SU-DHL-6 (cell line): ENCODE data around the gene NRG3.

ENCODE experiments used
- H2AFZ ChIP-seq: fragments of 200-600 bp; sonication (generic); 2 replicates; pipeline ENCODE4 v1.6.1; 2014; ENCODE audit warnings: low read depth, mild to moderate bottlenecking, moderate library complexity, mixed read lengths, antibody characterized with exemption, low read length; ENCODE audit not compliant: severe bottlenecking
- H3F3A ChIP-seq: fragments of 200-600 bp; shearing (Covaris generic); 2 replicates; pipeline ENCODE4 v1.6.0; 2016; ENCODE audit warnings: antibody characterized with exemption, mild to moderate bottlenecking; ENCODE audit not compliant: insufficient read depth
- H3K27ac ChIP-seq: fragments of 200-600 bp; sonication (generic); 2 replicates; pipeline ENCODE4 v1.5.1; 2016; ENCODE audit warnings: low read depth, mild to moderate bottlenecking, low read length, moderate library complexity, mixed read lengths
- H3K27me3 ChIP-seq: fragments of 200-600 bp; sonication (generic), shearing (Covaris generic); 2 replicates; pipeline ENCODE4 v1.6.0; 2014; ENCODE audit warnings: mild to moderate bottlenecking, low read length
- H3K36me3 ChIP-seq: fragments of 200-600 bp; sonication (generic); 2 replicates; pipeline ENCODE4 v1.6.1; 2014; ENCODE audit warnings: mild to moderate bottlenecking, low read length, mixed read lengths
- H3K4me2 ChIP-seq: fragments of 300-600, 200-600 bp; shearing (Covaris generic), sonication (generic); 2 replicates; pipeline ENCODE4 v1.6.0; 2014; ENCODE audit warnings: low read length, low read depth, mild to moderate bottlenecking; ENCODE audit not compliant: poor library complexity, severe bottlenecking
- H3K4me3 ChIP-seq: fragments of 200-600 bp; sonication (generic); 2 replicates; pipeline ENCODE4 v1.5.1; 2014; ENCODE audit warnings: antibody characterized with exemption, low read length, mild to moderate bottlenecking, mixed read lengths; ENCODE audit not compliant: insufficient read depth, poor library complexity, severe bottlenecking
- H3K79me2 ChIP-seq: fragments of 200-600 bp; sonication (generic); 2 replicates; pipeline ENCODE4 v1.6.1; 2014; ENCODE audit warnings: mild to moderate bottlenecking, low read length, moderate library complexity; ENCODE audit not compliant: insufficient read depth
- H3K9ac ChIP-seq: fragments of 200-600 bp; sonication (generic); 2 replicates; pipeline ENCODE4 v1.7.0; 2014; ENCODE audit warnings: mild to moderate bottlenecking, low read length
- H3K9me2 ChIP-seq: fragments of 200-600 bp; sonication (generic); replicated peaks from 2 replicates; pipeline ENCODE4 v1.6.1; 2014; ENCODE audit warnings: low read length; ENCODE audit not compliant: insufficient read depth
- H3K9me3 ChIP-seq: fragments of 200-600 bp; sonication (generic); 2 replicates; pipeline ENCODE4 v1.6.1; 2014; ENCODE audit warnings: low read length, mixed read lengths; ENCODE audit not compliant: insufficient read depth
- H4K20me1 ChIP-seq: fragments of 200-600 bp; sonication (generic); 2 replicates; pipeline ENCODE4 v1.6.1; 2014; ENCODE audit warnings: low read depth, mild to moderate bottlenecking, antibody characterized with exemption, low read length, moderate library complexity, mixed read lengths
- EZH2phosphoT487 ChIP-seq: fragments of 200-600 bp; sonication (generic), shearing (Covaris generic); conservative IDR thresholded peaks from 2 replicates; pipeline ENCODE4 v1.6.1; 2018; ENCODE audit warnings: mild to moderate bottlenecking, antibody characterized with exemption, low read length, moderate library complexity, mixed read lengths
- TF ChIP-seq, protein P1 (sequence below): fragments of 200-600 bp; sonication (generic); IDR thresholded peaks from one replicate; pipeline ENCODE4 v1.5.1; 2017; ENCODE audit warnings: antibody characterized with exemption, mild to moderate bottlenecking, low read length, moderate library complexity; ENCODE audit not compliant: insufficient read depth, poor library complexity, severe bottlenecking

NRG3 gene

DNA sequence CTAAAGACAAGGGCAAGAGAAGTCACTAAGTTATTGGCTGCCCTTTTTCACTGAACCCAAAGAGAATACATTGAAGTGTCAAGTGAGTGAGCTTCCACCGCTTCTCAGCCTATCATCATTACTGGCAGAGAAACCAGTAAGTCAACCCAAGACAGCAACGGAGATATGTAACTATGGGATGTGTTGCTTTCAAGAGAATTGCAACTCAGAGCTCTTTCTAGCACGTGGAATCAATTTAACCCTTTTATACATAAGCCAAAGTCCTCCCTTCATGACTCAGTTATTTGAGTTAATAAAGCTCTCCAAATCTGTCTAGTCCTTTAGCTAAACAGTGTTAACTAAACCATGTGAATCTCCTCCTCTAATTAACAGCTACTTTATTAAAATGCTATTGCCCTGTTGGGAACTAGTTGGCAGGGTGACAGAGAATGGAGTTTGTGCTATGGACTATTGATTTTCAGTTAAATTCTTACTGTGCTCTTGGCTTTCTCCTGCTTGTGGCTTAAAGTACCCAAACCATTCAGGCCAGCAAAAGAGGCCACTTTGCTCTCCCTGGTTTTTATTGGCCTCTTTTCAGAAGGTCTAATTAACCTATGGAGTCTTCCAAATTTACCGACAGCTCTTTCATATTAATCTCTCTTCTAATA is 287.7 kb downstream of the NRG3 start:
- no peak for TF ChIP-seq EZH2phosphoT487
- TF ChIP-seq, protein P1, sequence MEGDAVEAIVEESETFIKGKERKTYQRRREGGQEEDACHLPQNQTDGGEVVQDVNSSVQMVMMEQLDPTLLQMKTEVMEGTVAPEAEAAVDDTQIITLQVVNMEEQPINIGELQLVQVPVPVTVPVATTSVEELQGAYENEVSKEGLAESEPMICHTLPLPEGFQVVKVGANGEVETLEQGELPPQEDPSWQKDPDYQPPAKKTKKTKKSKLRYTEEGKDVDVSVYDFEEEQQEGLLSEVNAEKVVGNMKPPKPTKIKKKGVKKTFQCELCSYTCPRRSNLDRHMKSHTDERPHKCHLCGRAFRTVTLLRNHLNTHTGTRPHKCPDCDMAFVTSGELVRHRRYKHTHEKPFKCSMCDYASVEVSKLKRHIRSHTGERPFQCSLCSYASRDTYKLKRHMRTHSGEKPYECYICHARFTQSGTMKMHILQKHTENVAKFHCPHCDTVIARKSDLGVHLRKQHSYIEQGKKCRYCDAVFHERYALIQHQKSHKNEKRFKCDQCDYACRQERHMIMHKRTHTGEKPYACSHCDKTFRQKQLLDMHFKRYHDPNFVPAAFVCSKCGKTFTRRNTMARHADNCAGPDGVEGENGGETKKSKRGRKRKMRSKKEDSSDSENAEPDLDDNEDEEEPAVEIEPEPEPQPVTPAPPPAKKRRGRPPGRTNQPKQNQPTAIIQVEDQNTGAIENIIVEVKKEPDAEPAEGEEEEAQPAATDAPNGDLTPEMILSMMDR = no peak
- no peaks in the 10 kb centered on the region for H3K36me3 ChIP-seq
- no peak overlapping the region for H3K9ac ChIP-seq
- H3K9me3 ChIP-seq = no peaks in the 10 kb centered on the region
- H4K20me1 ChIP-seq = no peaks in the 10 kb centered on the region
- no peak overlapping the region for H2AFZ ChIP-seq
- H3K27ac ChIP-seq = no peak overlapping the region
- H3K79me2 ChIP-seq = no peaks in the 10 kb centered on the region
- H3K4me3 ChIP-seq = no peak overlapping the region
- no peak overlapping the region for H3K4me2 ChIP-seq
- no peaks in the 10 kb centered on the region for H3F3A ChIP-seq
- 0 out of 2 replicates have a peak, but pooled peaks cover 4% of the 10 kb centered on the region for H3K9me2 ChIP-seq
- no peaks in the 10 kb centered on the region for H3K27me3 ChIP-seq

DNA sequence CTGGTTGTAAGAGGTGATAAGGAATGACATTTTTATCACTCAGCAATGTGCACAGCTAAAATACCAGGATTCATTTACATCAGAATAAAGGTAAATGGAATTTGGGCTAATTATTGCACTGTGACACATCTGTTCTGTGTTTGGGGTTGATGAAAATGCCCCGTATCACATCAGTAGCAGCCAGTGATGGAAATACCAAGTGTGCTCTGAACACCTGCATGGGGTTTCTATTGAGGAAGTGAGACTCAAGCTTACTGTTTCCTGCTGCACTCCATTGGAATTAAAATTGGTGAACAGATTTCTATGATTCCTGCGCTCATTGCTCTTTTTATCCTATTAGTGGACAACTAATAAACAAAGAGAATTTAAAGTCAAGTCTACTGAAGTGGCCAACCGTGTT is 296.9 kb downstream of the NRG3 start:
- Histone ChIP-seq H3K27me3 (no peaks in the 10 kb centered on the region), H3K27ac (no peak overlapping the region), H3K9me2 (no peaks in the 10 kb centered on the region), H3F3A (no peaks in the 10 kb centered on the region), H3K36me3 (no peaks in the 10 kb centered on the region), H4K20me1 (no peaks in the 10 kb centered on the region), H3K9ac (no peak overlapping the region), H2AFZ (no peak overlapping the region), H3K4me3 (no peak overlapping the region), H3K9me3 (no peaks in the 10 kb centered on the region), H3K4me2 (no peak overlapping the region), H3K79me2 (no peaks in the 10 kb centered on the region)
- TF ChIP-seq, protein P1 = no peak
- TF ChIP-seq EZH2phosphoT487 = no peak

DNA sequence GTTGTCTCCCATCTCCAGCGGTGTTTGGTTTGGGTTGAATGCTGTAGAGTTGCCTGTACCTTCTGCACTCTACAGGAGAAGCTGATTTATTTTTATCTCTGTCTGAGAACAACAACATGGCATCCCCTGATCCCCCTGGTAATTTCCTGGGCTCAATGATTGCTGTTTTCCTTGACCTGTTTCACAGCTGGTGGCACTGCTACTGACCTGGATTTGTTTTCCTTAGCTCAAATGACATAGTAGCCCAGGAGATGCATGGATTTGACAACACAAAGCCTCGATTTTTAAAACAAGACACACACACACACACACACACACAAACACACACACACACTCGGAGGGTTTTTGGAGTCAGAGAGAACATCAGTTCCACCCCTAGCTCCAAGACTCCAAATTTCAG is 301.6 kb downstream of the NRG3 start:
- H3K9me3 ChIP-seq = no peaks in the 10 kb centered on the region
- TF ChIP-seq, protein P1 = no peak
- no peak for TF ChIP-seq EZH2phosphoT487
- no peaks in the 10 kb centered on the region for H3K36me3 ChIP-seq
- no peak overlapping the region for H3K4me3 ChIP-seq
- no peaks in the 10 kb centered on the region for H3F3A ChIP-seq
- no peaks in the 10 kb centered on the region for H3K79me2 ChIP-seq
- no peak overlapping the region for H3K9ac ChIP-seq
- no peaks in the 10 kb centered on the region for H3K9me2 ChIP-seq
- no peaks in the 10 kb centered on the region for H4K20me1 ChIP-seq
- H2AFZ ChIP-seq = no peak overlapping the region
- H3K4me2 ChIP-seq = no peak overlapping the region
- no peaks in the 10 kb centered on the region for H3K27me3 ChIP-seq
- H3K27ac ChIP-seq = no peak overlapping the region
